Head of caudate nucleus (tissue), 42 donors: Measurements from ENCODE around the gene SSX2IP.
"Not testable (repeated sequence)": the region's sequence is repeated elsewhere in the genome, so short reads cannot be mapped to it uniquely, and the experiment has no call there.

Experiments
- DNase-seq, 42 donors: peaks; one replicate each; pipeline versions ENCODE4 v3.0.0 to v3.0.0-alpha.2; 2020 to 2021; ENCODE audit warnings: mixed read lengths in 7 of 42
- intact Hi-C: fragments of 100-400 bp; cut with DNase I; formaldehyde crosslinking; loops from one replicate; pipeline ENCODE4 v1.15.0; 2022

Gene SSX2IP

GRCh38 chr1:84690397-84691121, at the start of gene SSX2IP:
SSX2IP (minus strand) TSS chr1:84690461; CDS start chr1:84671219, 19,242 bp downstream.
- DNase-seq = peak; percentile 92 to 99 (median 97)
- intact Hi-C loops = no loop called here

- DNase-seq = no peak
- intact Hi-C loops = no loop called here
These were observed 48.0 kb upstream of the SSX2IP start for GRCh38 chr1:84738237-84738636.

- no peak for DNase-seq
- intact Hi-C loops = no loop called here
These were observed 47.3 kb upstream of the SSX2IP start for GRCh38 chr1:84737590-84737989.

GRCh38 chr1:84736944-84737343, 46.7 kb upstream of the SSX2IP start:
- intact Hi-C loops = no loop called here
- no peak for DNase-seq

GRCh38 chr1:84736445-84736844, 46.2 kb upstream of the SSX2IP start:
- intact Hi-C loops = no loop called here

GRCh38 chr1:84735483-84735882, 45.2 kb upstream of the SSX2IP start:
- intact Hi-C loops = no loop called here
- no peak for DNase-seq

More at GRCh38 chr1:84736445-84736844, 46.2 kb upstream of the SSX2IP start:
- DNase-seq = no peak

- DNase-seq = no peak
- intact Hi-C loops = no loop called here
These were observed 42.3 kb upstream of the SSX2IP start for GRCh38 chr1:84732520-84732919.

GRCh38 chr1:84731519-84731918, 41.3 kb upstream of the SSX2IP start:
- intact Hi-C loops = no loop called here
- DNase-seq = no peak

GRCh38 chr1:84727711-84728110, 37.5 kb upstream of the SSX2IP start:
- DNase-seq, intact Hi-C loops: not testable (repeated sequence)

GRCh38 chr1:84726593-84727499, 36.6 kb upstream of the SSX2IP start:
- no peak for DNase-seq
- intact Hi-C loops = no loop called here

GRCh38 chr1:84724128-84724860, 34.0 kb upstream of the SSX2IP start:
- DNase-seq = peak in 1 of 42 donors; percentile 5
- intact Hi-C loops = no loop called here

- intact Hi-C loops = no loop called here
- no peak for DNase-seq
These were observed 32.5 kb upstream of the SSX2IP start for GRCh38 chr1:84722794-84723193.

GRCh38 chr1:84721872-84722271, 31.6 kb upstream of the SSX2IP start:
- DNase-seq, intact Hi-C loops: not testable (repeated sequence)

- DNase-seq = no peak
- intact Hi-C loops = no loop called here
These were observed 30.9 kb upstream of the SSX2IP start for GRCh38 chr1:84721152-84721551.

GRCh38 chr1:84720221-84720780, 30.0 kb upstream of the SSX2IP start:
- intact Hi-C loops = no loop called here
- peak in 8 of 42 donors; percentile 7 to 53 (median 35) for DNase-seq

GRCh38 chr1:84719543-84720217, 29.4 kb upstream of the SSX2IP start:
- no peak for DNase-seq
- intact Hi-C loops = no loop called here

- intact Hi-C loops = no loop called here
- DNase-seq = no peak
These were observed 25.2 kb upstream of the SSX2IP start for GRCh38 chr1:84715342-84716019.

GRCh38 chr1:84712276-84712874, 22.1 kb upstream of the SSX2IP start:
- intact Hi-C loops = no loop called here

More at GRCh38 chr1:84712276-84712874, 22.1 kb upstream of the SSX2IP start:
- DNase-seq = no peak
